Prostate gland (tissue), 2 donors: ENCODE measurements around the gene ZNF487.

Experiments used
- CTCF ChIP-seq, 4 experiments: fragments of 200-600 bp in 2 of 4; fragments of 450-650 bp in 2 of 4; sonication (generic) in 2 of 4; IDR thresholded peaks; 1 replicate in 3 of 4; 2 replicates in 1 of 4; pipeline ENCODE4 v1.5.1; 2016 to 2019; ENCODE audit warnings: antibody characterized with exemption in 4 of 4, mild to moderate bottlenecking in 2 of 4, moderate library complexity in 2 of 4
- POLR2A ChIP-seq: fragments of 450-650 bp; IDR thresholded peaks from one replicate; pipeline ENCODE4 v1.6.1; 2016; ENCODE audit warnings: antibody characterized with exemption, mild to moderate bottlenecking
- POLR2AphosphoS5 ChIP-seq: sonication (generic); formaldehyde crosslinking; IDR thresholded peaks from one replicate; pipeline ENCODE4 v1.6.1; 2017; ENCODE audit warnings: antibody characterized with exemption

GRCh38 chr10:43393606-43394360 lies 43.1 kb upstream of the ZNF487 start:
- TF ChIP-seq POLR2AphosphoS5 (no peak), CTCF (IDR thresholded peaks at IDR 0.05) (no peak), POLR2A (no peak)
